HG03175 (cell line): Measurements from ENCODE around the gene SSTR3.
"Not testable (repeated sequence)": the region's sequence is repeated elsewhere in the genome, so short reads cannot be mapped to it uniquely, and the experiment has no call there.

ENCODE experiments used
- ATAC-seq: cut with Tn5 transposase; IDR thresholded peaks from one replicate; pipeline ENCODE4 v1.9.1; 2021; ENCODE audit warnings: mild to moderate bottlenecking, moderate library complexity; ENCODE audit not compliant: unreplicated experiment

The SSTR3 gene

GRCh38 chr22:37213218-37213855 is 1.1 kb upstream of the SSTR3 start:
- no peak for ATAC-seq

GRCh38 chr22:37211866-37212173 is 457 bp downstream of the SSTR3 start:
- no peak for ATAC-seq

GRCh38 chr22:37211075-37211865 is 1.0 kb downstream of the SSTR3 start:
- ATAC-seq: no peak

- ATAC-seq: no peak
These were observed 2.1 kb downstream of the SSTR3 start for GRCh38 chr22:37210041-37210803.

- no peak for ATAC-seq
These were observed 3.0 kb downstream of the SSTR3 start for GRCh38 chr22:37209140-37209845.

- ATAC-seq: no peak
These were observed 3.7 kb downstream of the SSTR3 start for GRCh38 chr22:37208401-37209139.

- ATAC-seq: no peak
These were observed 4.3 kb downstream of the SSTR3 start for GRCh38 chr22:37207981-37208380.

GRCh38 chr22:37206841-37207821 is 5.1 kb downstream of the SSTR3 start:
- no peak for ATAC-seq

- ATAC-seq: no peak
These were observed 6.0 kb downstream of the SSTR3 start for GRCh38 chr22:37206118-37206840.

- ATAC-seq: no peak
These were observed 7.2 kb downstream of the SSTR3 start for GRCh38 chr22:37205046-37205445.

GRCh38 chr22:37204045-37204655 is 8.1 kb downstream of the SSTR3 start:
- ATAC-seq: no peak

- no peak for ATAC-seq
These were observed 8.8 kb downstream of the SSTR3 start for GRCh38 chr22:37203354-37204044.

GRCh38 chr22:37202716-37203115 is 9.6 kb downstream of the SSTR3 start:
- no peak for ATAC-seq

GRCh38 chr22:37202001-37202555 is 10.2 kb downstream of the SSTR3 start:
- no peak for ATAC-seq

GRCh38 chr22:37201443-37201820 is 10.8 kb downstream of the SSTR3 start:
- not testable (repeated sequence) for ATAC-seq

- peak; percentile 10 for ATAC-seq
These were observed 12.5 kb downstream of the SSTR3 start for GRCh38 chr22:37199760-37200108.

GRCh38 chr22:37199103-37199759 is 13.0 kb downstream of the SSTR3 start:
- ATAC-seq: peak; percentile 94
